ENCODE data around the gene PDXDC1. TPM values are rescaled to one million over a fixed set of nuclear protein-coding genes. Genes with fewer than 3 reads are reported as not detected.
"Not testable (repeated sequence)": the region's sequence is repeated elsewhere in the genome, so short reads cannot be mapped to it uniquely, and the experiment has no call there.

PDXDC1 gene
- total RNA-seq, 2 donors from 2014 or later, result 63.3 to 66.2 TPM

- no peak overlapping the region for H3K4me3 ChIP-seq
- 70 to 86% methylated on average over 3 of the region's 3 CpGs for WGBS, 2 donors
- peaks cover 5% of the 10 kb centered on the region for H3K4me1 ChIP-seq
- H3K27ac ChIP-seq, result peak overlapping the region in 1 of 4 donors; percentile 42
- no peak for DNase-seq
- intact Hi-C loops (cut with DNase I), result no loop called here
- H3K36me3 ChIP-seq (replicated peaks in 1 of 2; ENCODE audit: insufficient read depth in 1 of 2, low read depth in 2 of 2), result no peaks in the 10 kb centered on the region
- no peak for TF ChIP-seq CTCF (IDR thresholded peaks at IDR 0.05)
- no peaks in the 10 kb centered on the region for H3K9me3 ChIP-seq
- H3K27me3 ChIP-seq, result no peaks in the 10 kb centered on the region
- no peak for ATAC-seq
Observed at GRCh38 chr16:15049581-15050180, 74.9 kb downstream of the PDXDC1 start.

GRCh38 chr16:15050440-15050839 lies 75.6 kb downstream of the PDXDC1 start:
- WGBS, 2 donors, result 100% methylated on average over 1 of the region's 1 CpG
- H3K4me3 ChIP-seq; DNase-seq; ATAC-seq; H3K36me3 ChIP-seq (replicated peaks in 1 of 2; ENCODE audit: insufficient read depth in 1 of 2, low read depth in 2 of 2); H3K9me3 ChIP-seq; H3K27me3 ChIP-seq; intact Hi-C loops (cut with DNase I); H3K27ac ChIP-seq: not testable (repeated sequence)
- H3K4me1 ChIP-seq, result peaks cover 11% of the 10 kb centered on the region

GRCh38 chr16:15051387-15051951 lies 76.6 kb downstream of the PDXDC1 start:
- Histone ChIP-seq H3K9me3 (no peaks in the 10 kb centered on the region), H3K36me3 (replicated peaks in 1 of 2; ENCODE audit: insufficient read depth in 1 of 2, low read depth in 2 of 2) (no peaks in the 10 kb centered on the region), H3K27ac (no peak overlapping the region), H3K4me3 (no peak overlapping the region), H3K27me3 (no peaks in the 10 kb centered on the region), H3K4me1 (peaks cover 12% of the 10 kb centered on the region)
- no peak for TF ChIP-seq POLR2A (IDR thresholded peaks at IDR 0.05)
- TF ChIP-seq CTCF (IDR thresholded peaks at IDR 0.05), result no peak
- 96 to 97% methylated on average over 9 of the region's 9 CpGs for WGBS, 2 donors
- intact Hi-C loops (cut with DNase I), result no loop called here
- no peak for ATAC-seq
- DNase-seq, result no peak

GRCh38 chr16:15052747-15053476 lies 78.1 kb downstream of the PDXDC1 start:
- TF ChIP-seq POLR2A (IDR thresholded peaks at IDR 0.05), result no peak
- no peak for TF ChIP-seq CTCF (IDR thresholded peaks at IDR 0.05)
- Histone ChIP-seq H3K4me3 (no peak overlapping the region), H3K27ac (peak overlapping the region in 1 of 4 donors; percentile 7), H3K36me3 (replicated peaks in 1 of 2; ENCODE audit: insufficient read depth in 1 of 2, low read depth in 2 of 2) (no peaks in the 10 kb centered on the region), H3K4me1 (peaks cover 22% of the 10 kb centered on the region), H3K27me3 (no peaks in the 10 kb centered on the region), H3K9me3 (no peaks in the 10 kb centered on the region)
- DNase-seq, result no peak
- intact Hi-C loops (cut with DNase I), result no loop called here
- no peak for ATAC-seq
- WGBS, 2 donors, result 69 to 75% methylated on average over 10 of the region's 10 CpGs

- Histone ChIP-seq H3K4me3 (no peak overlapping the region), H3K36me3 (replicated peaks in 1 of 2; ENCODE audit: insufficient read depth in 1 of 2, low read depth in 2 of 2) (no peaks in the 10 kb centered on the region), H3K27me3 (no peaks in the 10 kb centered on the region), H3K27ac (no peak overlapping the region), H3K4me1 (peaks cover 28% of the 10 kb centered on the region), H3K9me3 (no peaks in the 10 kb centered on the region)
- intact Hi-C loops (cut with DNase I), result no loop called here
- 92 to 95% methylated on average over 10 of the region's 10 CpGs for WGBS, 2 donors
- no peak for ATAC-seq
- TF ChIP-seq CTCF (IDR thresholded peaks at IDR 0.05) (no peak), POLR2A (IDR thresholded peaks at IDR 0.05) (no peak)
- DNase-seq, result no peak
Observed at GRCh38 chr16:15053904-15054303, 79.1 kb downstream of the PDXDC1 start.
